ENCODE results near the gene CISTR.
A peak's percentile ranks its signal among the peaks of the same experiment; 100 is the strongest.
"Not testable (repeated sequence)": the region's sequence is repeated elsewhere in the genome, so short reads cannot be mapped to it uniquely, and the experiment has no call there.

Gene CISTR

DNA sequence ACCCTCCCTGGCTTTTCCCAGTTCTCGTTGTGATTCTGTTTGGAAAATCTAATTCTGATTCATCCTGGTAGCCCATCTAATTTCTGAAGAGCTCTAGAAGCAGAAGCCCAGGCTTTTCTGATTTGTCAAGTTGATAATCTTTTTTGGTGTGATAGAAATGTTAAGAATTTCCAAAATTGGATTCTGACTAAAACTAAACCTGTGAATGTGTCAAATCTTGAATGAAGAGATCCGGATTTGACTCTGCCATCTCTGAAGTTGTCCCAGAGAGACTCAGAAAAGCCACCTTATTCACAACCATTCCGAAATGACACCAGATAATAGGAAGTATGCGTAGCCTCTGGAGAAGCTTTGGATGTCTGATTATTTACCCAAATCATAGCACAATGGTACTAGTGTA is 12.8 kb upstream of the CISTR start:
- no peak for DNase-seq (ENCODE audit: low read depth, low spot score)

DNA sequence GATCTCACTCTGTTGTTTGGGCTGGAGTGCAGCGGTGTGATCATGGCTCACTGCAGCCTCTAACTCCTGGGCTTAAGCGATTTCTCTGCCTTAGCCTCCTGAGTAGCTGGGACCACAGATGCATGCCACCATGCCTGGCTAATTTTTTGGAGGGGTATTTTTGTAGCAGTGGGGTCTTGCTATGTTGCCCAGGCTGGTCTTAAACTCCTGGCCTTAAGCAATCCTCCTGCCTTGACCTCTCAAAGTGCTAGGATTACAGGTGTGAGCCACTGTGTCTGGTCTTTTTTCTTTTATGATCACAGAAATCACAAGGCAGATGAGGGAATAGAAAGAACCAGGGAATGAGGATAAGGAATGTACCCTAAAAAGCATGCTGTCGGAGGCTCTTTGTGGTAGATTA is 11.0 kb upstream of the CISTR start:
- not testable (repeated sequence) for DNase-seq (ENCODE audit: low read depth, low spot score)

DNA sequence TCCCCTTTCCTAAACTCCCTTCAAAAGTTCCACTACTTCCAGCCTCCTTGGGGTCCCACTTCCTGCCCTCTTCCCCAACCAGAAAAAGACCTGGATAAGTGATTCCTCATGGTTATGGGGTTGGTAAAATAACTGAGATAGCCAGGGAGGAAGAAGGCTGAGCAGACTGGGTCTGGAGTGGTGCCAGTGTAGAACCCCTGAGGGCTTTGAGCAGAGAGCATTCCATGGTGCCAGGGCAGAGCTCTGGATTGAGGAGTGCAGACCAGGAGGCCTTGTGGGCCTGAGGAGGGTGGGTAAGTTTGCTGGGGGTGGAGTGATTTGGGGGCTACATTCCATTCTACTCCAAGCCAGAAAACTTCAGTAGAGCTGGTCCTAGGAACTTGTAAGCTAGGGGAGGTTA is 9.5 kb upstream of the CISTR start:
- DNase-seq (ENCODE audit: low read depth, low spot score) = no peak

- DNase-seq (ENCODE audit: low read depth, low spot score) = no peak
Measured at GRCh38 chr12:53759261-53759660, 7.5 kb upstream of the CISTR start.

DNA sequence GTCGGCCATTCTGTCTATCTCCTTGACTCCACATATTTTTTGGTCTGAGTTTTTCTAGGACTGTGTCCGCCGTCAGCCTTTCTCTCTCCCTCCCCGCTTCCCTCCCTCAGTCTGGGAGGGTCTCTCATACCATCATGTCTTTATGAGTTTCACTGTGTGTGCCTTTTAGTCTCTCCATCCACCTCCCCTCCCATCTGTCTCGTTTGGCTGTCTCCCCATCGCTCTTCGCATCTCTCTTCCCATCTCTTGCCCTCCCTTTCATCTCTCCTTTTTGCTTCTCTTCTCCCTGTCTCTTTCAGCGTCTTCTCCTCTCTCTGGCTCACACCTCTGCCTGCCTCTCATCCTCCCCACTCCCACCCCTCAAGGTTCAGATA is 6.9 kb upstream of the CISTR start:
- DNase-seq (ENCODE audit: low read depth, low spot score) = no peak

GRCh38 chr12:53758081-53758729 is 6.4 kb upstream of the CISTR start:
- DNase-seq (ENCODE audit: low read depth, low spot score) = no peak

- peak; percentile 78 for DNase-seq (ENCODE audit: low read depth, low spot score)
Measured at GRCh38 chr12:53757101-53757770, 5.5 kb upstream of the CISTR start.

- DNase-seq (ENCODE audit: low read depth, low spot score) = no peak
Measured at GRCh38 chr12:53756300-53757100, 4.7 kb upstream of the CISTR start.

DNA sequence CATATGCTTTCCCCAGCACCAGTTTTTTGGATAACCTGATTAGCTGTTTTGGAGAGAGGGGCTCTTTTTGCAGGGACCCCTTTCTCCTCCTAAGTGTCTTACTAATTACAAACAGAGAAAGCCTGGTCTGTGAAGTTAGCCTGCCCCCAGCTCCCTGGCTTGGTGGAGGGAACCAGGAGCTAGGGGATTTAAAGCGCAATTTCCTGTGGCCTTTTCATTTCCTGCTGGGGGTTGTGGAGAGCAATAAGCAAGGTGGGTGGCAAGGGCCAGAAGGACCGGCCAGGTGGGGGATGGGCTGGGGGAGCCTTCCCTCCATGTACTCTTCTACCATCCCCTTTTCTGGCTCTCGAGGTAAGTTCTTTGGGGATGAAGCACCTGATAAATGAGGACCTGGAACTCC is 4.1 kb upstream of the CISTR start:
- DNase-seq (ENCODE audit: low read depth, low spot score) = no peak

DNA sequence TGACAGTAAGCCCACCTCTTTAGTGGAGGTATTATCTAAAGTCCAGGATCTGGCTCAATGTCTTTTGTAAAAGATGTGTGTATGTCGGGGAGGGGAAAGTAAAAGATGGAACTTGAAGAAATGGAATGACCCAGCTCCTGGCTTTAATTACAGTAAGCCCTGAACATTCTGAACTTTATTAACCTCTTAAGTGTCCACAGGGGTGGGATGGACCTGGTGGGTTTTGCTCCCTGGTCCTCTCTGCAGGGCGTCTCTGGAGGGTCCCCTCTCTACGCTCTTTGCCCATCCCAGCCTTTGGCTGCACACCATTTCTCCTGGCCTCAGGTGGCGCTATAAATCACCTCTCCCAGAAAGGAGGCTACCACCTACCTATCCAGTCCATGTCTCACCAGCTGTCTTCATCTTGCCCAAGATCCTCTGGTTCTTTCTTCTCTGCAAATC is 3.7 kb upstream of the CISTR start:
- no peak for DNase-seq (ENCODE audit: low read depth, low spot score)

- no peak for DNase-seq (ENCODE audit: low read depth, low spot score)
Measured at GRCh38 chr12:53754633-53755264, 3.0 kb upstream of the CISTR start.

GRCh38 chr12:53754188-53754585 is 2.4 kb upstream of the CISTR start:
- no peak for DNase-seq (ENCODE audit: low read depth, low spot score)

DNA sequence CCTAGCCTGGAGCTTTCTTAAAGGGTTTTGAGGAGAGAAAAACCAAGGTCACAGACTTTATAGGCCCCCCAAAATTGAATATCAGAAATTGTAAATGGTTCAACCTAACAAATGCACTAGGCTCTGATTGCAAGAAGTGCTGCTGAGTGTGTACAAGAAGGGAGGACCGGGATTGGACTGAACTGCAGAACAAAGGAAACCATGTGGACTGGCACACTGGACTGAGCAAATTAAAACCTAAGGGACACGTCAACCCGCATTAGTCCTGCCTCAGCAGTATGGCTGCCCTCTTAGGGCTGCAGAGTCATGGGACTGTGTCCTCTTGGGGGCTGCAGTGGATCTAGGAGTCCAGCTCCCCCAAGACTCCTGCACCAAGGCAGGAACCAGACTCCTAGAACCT is 842 bp upstream of the CISTR start:
- no peak for DNase-seq (ENCODE audit: low read depth, low spot score)

DNA sequence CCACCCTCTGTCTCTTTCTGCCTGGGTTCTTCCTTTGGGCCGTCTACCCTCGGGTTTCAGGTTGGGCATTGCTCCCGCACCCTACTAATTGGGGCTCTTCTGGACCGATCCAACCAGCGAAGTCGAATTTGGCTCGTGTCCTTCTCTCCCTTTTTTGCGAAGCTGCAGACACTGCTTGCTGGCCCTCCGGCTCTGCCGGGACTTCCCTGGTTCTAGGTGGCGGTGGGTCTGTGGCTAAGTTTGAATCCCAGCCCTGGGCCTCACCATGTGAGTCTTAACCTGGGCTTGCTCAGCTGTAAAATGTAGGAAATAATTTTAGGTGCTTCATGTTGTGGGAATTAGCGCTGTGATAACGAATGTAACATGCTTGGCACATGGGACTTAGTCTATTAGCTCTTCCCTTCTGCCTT is 418 bp upstream of the CISTR start:
- DNase-seq (ENCODE audit: low read depth, low spot score) = no peak

DNA sequence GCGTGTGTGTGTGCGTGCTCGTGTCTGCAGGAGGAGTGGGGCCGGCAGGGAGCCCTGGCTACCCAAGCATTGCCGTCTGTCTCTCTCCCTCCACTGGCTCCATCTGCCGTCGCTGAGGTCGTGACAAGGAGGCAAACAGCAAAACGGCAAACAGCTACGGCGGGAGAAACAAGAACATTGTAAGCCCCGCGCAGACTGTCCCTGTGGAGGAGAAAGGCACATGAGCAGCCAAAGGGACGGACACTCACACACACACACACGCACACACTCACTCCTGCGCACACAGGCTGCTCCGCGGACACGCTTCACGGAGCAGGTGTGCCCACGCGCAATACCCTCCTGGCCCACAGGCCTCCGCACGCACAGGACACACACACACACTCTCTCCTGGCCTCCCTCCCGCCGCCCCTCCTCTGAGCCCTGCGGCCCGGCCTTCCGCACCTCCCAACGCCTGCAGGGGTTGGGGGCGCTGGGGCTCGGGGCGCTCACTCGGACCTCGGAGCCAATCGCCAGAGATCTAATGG is 905 bp downstream of the CISTR start:
- no peak for DNase-seq (ENCODE audit: low read depth, low spot score)

GRCh38 chr12:53749986-53750811 is 1.6 kb downstream of the CISTR start:
- DNase-seq (ENCODE audit: low read depth, low spot score) = no peak

DNA sequence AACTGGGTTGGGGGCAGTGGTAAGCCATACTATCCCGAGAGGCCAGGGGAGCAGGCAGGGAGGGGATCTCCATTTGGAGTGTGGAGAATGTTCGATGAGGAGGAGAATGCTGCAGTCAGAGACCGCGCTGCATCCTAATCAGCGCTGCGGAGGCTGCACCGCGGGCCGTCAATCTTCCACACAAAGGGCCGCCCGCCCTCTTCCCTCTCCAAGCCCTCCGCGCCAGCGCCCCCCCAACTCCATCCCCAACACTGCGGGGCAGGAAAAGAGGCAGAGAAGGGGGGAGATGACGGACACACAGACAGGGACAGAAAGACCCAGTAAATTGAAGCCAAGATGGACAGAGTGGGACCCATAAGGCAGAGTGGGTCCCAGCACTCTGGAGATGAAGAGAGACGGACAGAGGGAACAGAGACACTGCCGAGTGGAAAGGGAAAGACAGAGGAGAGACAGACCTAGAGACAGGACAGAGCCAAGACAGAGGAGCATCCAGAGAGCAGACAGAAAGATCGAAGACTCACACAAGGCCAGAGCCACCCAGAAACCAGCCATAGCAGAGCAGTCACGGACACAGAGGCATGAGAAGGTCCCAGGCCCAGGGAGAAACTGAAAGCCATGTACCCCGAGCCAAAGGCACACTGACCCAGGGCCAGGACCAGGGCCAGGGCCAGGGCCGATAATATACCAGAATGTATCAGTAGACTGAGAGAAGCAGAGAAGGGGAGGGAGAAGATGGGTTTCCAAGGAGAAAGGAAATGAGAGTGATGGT is 3.5 kb downstream of the CISTR start:
- DNase-seq (ENCODE audit: low read depth, low spot score) = no peak

DNA sequence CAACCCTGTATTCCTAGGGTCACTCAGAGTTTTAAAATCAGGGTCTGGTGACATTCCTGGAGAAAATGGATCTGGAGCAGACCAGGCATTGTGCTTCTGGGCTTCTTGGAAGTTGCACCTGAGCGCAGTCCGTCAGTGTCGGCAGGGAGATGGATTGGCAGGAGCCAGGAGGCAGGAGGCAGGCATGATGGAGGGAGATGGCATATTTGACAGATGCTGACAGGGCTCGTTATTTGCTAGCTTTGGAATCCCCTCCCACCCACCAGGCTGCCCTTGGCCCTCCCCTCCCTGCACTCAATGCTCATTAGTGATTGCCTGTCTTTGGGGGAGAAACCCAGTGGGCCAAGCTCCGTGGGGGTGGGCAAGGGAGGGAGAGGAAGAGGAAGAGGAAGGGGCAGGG is 4.7 kb downstream of the CISTR start:
- DNase-seq (ENCODE audit: low read depth, low spot score) = no peak

DNA sequence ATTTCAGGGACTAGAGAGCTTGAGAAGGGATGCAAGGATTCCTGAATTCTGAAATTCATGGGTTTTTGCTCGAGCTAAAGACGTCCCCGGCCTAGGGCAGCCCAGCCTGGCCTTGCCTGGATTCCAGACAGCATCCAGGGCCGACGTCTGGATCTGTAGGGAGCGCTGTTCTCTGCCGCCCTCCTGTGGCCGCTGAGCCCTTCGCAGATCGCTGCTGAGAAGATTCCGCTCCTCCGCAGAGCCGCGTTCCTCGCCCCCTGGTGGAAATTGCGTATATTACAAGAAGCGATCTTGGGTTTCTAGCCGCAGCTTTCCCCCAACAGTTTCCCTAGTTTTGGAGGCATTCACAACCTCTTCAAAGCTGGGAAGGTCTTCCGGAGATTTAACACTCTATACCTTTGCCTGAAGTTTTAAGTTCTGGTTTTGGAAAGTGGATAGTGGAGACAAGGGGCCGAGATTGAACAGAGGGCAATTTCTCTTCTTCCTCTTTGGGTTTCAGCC is 5.1 kb downstream of the CISTR start:
- DNase-seq (ENCODE audit: low read depth, low spot score) = no peak

- no peak for DNase-seq (ENCODE audit: low read depth, low spot score)
Measured at GRCh38 chr12:53744751-53745150, 7.0 kb downstream of the CISTR start.

All from iPS DF 19.7 (cell line).